Stimulated activated memory B cell treated with anti-CD40 and anti-IgM and Interleukin-4, amounts not matched to agents 10 μg/mL and 1 μg/mL and 100 μg/mL, for 72 hours (primary cell): ENCODE data around the gene COL4A4.

Experiments used
- ATAC-seq: fragments of 150-1000 bp; cut with Tn5 transposase; 2 replicates; pipeline ENCODE4 v1.10.0; 2021
- H3K27ac Mint-ChIP-seq: one replicate; pipeline ENCODE4 v1.8.0; 2022; ENCODE audit warnings: mild to moderate bottlenecking, mixed read lengths
- H3K27me3 Mint-ChIP-seq: one replicate; pipeline ENCODE4 v1.8.0; 2022; ENCODE audit warnings: mixed read lengths
- H3K36me3 Mint-ChIP-seq: one replicate; pipeline ENCODE4 v1.8.0; 2022; ENCODE audit warnings: mixed read lengths
- H3K4me1 Mint-ChIP-seq: one replicate; pipeline ENCODE4 v1.8.0; 2022; ENCODE audit warnings: mixed read lengths
- H3K4me3 Mint-ChIP-seq: one replicate; pipeline ENCODE4 v1.8.0; 2022; ENCODE audit warnings: mild to moderate bottlenecking, moderate library complexity, mixed read lengths
- H3K9me3 Mint-ChIP-seq: one replicate; pipeline ENCODE4 v1.8.0; 2022; ENCODE audit warnings: mixed read lengths

COL4A4 gene

GRCh38 chr2:227148106-227148505, 15.9 kb downstream of the COL4A4 start:
- H3K27ac Mint-ChIP-seq: no peak overlapping the region
- no peak overlapping the region for H3K4me3 Mint-ChIP-seq
- H3K9me3 Mint-ChIP-seq: peaks cover 3% of the 10 kb centered on the region
- H3K36me3 Mint-ChIP-seq: peaks cover 25% of the 10 kb centered on the region
- ATAC-seq: no peak
- peaks cover 12% of the 10 kb centered on the region for H3K4me1 Mint-ChIP-seq
- H3K27me3 Mint-ChIP-seq: no peaks in the 10 kb centered on the region

GRCh38 chr2:227147023-227147422, 17.0 kb downstream of the COL4A4 start:
- no peaks in the 10 kb centered on the region for H3K27me3 Mint-ChIP-seq
- no peak overlapping the region for H3K4me3 Mint-ChIP-seq
- H3K27ac Mint-ChIP-seq: no peak overlapping the region
- peaks cover 3% of the 10 kb centered on the region for H3K9me3 Mint-ChIP-seq
- peaks cover 2% of the 10 kb centered on the region for H3K4me1 Mint-ChIP-seq
- peaks cover 25% of the 10 kb centered on the region for H3K36me3 Mint-ChIP-seq
- ATAC-seq: no peak

- ATAC-seq: no peak
- Mint-ChIP-seq H3K27me3 (no peaks in the 10 kb centered on the region), H3K27ac (no peak overlapping the region), H3K36me3 (peaks cover 25% of the 10 kb centered on the region), H3K4me3 (no peak overlapping the region), H3K9me3 (peaks cover 3% of the 10 kb centered on the region), H3K4me1 (no peaks in the 10 kb centered on the region)
Observed at GRCh38 chr2:227146456-227146855, 17.5 kb downstream of the COL4A4 start.

- Mint-ChIP-seq H3K9me3 (no peaks in the 10 kb centered on the region), H3K27ac (no peak overlapping the region), H3K4me1 (no peaks in the 10 kb centered on the region)
Observed at GRCh38 chr2:227143895-227144294, 20.1 kb downstream of the COL4A4 start.

GRCh38 chr2:227141301-227141700, 22.7 kb downstream of the COL4A4 start:
- Mint-ChIP-seq H3K36me3 (peaks cover 31% of the 10 kb centered on the region), H3K4me3 (no peak overlapping the region), H3K9me3 (no peaks in the 10 kb centered on the region), H3K4me1 (no peaks in the 10 kb centered on the region), H3K27ac (no peak overlapping the region), H3K27me3 (no peaks in the 10 kb centered on the region)
- no peak for ATAC-seq

More at GRCh38 chr2:227143895-227144294, 20.1 kb downstream of the COL4A4 start:
- Mint-ChIP-seq H3K27me3 (no peaks in the 10 kb centered on the region), H3K36me3 (peaks cover 36% of the 10 kb centered on the region), H3K4me3 (no peak overlapping the region)
- no peak for ATAC-seq

GRCh38 chr2:227134591-227134990, 29.4 kb downstream of the COL4A4 start:
- Mint-ChIP-seq H3K4me3 (no peak overlapping the region), H3K27me3 (no peaks in the 10 kb centered on the region)

GRCh38 chr2:227132986-227133385, 31.0 kb downstream of the COL4A4 start:
- Mint-ChIP-seq H3K9me3 (no peaks in the 10 kb centered on the region), H3K4me1 (no peaks in the 10 kb centered on the region), H3K27me3 (no peaks in the 10 kb centered on the region), H3K4me3 (no peak overlapping the region), H3K27ac (no peak overlapping the region), H3K36me3 (peaks cover 10% of the 10 kb centered on the region)
- ATAC-seq: no peak

More at GRCh38 chr2:227134591-227134990, 29.4 kb downstream of the COL4A4 start:
- peaks cover 9% of the 10 kb centered on the region for H3K36me3 Mint-ChIP-seq
- ATAC-seq: no peak
- H3K27ac Mint-ChIP-seq: no peak overlapping the region
- H3K4me1 Mint-ChIP-seq: no peaks in the 10 kb centered on the region
- no peaks in the 10 kb centered on the region for H3K9me3 Mint-ChIP-seq

GRCh38 chr2:227130636-227131035, 33.4 kb downstream of the COL4A4 start:
- peaks cover 10% of the 10 kb centered on the region for H3K36me3 Mint-ChIP-seq
- no peak for ATAC-seq
- no peak overlapping the region for H3K27ac Mint-ChIP-seq
- no peaks in the 10 kb centered on the region for H3K4me1 Mint-ChIP-seq
- no peak overlapping the region for H3K4me3 Mint-ChIP-seq
- no peaks in the 10 kb centered on the region for H3K27me3 Mint-ChIP-seq
- no peaks in the 10 kb centered on the region for H3K9me3 Mint-ChIP-seq

GRCh38 chr2:227127201-227127600, 36.8 kb downstream of the COL4A4 start:
- Mint-ChIP-seq H3K4me1 (no peaks in the 10 kb centered on the region), H3K27me3 (no peaks in the 10 kb centered on the region), H3K9me3 (no peaks in the 10 kb centered on the region), H3K36me3 (peaks cover 16% of the 10 kb centered on the region), H3K4me3 (no peak overlapping the region), H3K27ac (no peak overlapping the region)
- no peak for ATAC-seq

GRCh38 chr2:227125506-227125905, 38.5 kb downstream of the COL4A4 start:
- Mint-ChIP-seq H3K36me3 (peaks cover 16% of the 10 kb centered on the region), H3K4me3 (no peak overlapping the region), H3K9me3 (no peaks in the 10 kb centered on the region), H3K27ac (no peak overlapping the region), H3K27me3 (no peaks in the 10 kb centered on the region), H3K4me1 (no peaks in the 10 kb centered on the region)
- ATAC-seq: no peak

- Mint-ChIP-seq H3K9me3 (no peaks in the 10 kb centered on the region), H3K4me1 (no peaks in the 10 kb centered on the region), H3K27ac (no peak overlapping the region), H3K36me3 (peaks cover 16% of the 10 kb centered on the region), H3K27me3 (no peaks in the 10 kb centered on the region), H3K4me3 (no peak overlapping the region)
- no peak for ATAC-seq
Observed at GRCh38 chr2:227124811-227125210, 39.2 kb downstream of the COL4A4 start.

- no peak overlapping the region for H3K4me3 Mint-ChIP-seq
- H3K27ac Mint-ChIP-seq: no peak overlapping the region
- no peaks in the 10 kb centered on the region for H3K27me3 Mint-ChIP-seq
- no peaks in the 10 kb centered on the region for H3K4me1 Mint-ChIP-seq
- H3K36me3 Mint-ChIP-seq: peaks cover 12% of the 10 kb centered on the region
- ATAC-seq: no peak
- H3K9me3 Mint-ChIP-seq: no peaks in the 10 kb centered on the region
Observed at GRCh38 chr2:227123697-227124096, 40.3 kb downstream of the COL4A4 start.

- Mint-ChIP-seq H3K9me3 (no peaks in the 10 kb centered on the region), H3K27me3 (no peaks in the 10 kb centered on the region), H3K4me1 (no peaks in the 10 kb centered on the region), H3K27ac (no peak overlapping the region), H3K4me3 (no peak overlapping the region), H3K36me3 (peaks cover 33% of the 10 kb centered on the region)
- ATAC-seq: no peak
Observed at GRCh38 chr2:227118353-227118752, 45.7 kb downstream of the COL4A4 start.

GRCh38 chr2:227117852-227118251, 46.2 kb downstream of the COL4A4 start:
- Mint-ChIP-seq H3K4me3 (no peak overlapping the region), H3K27me3 (no peaks in the 10 kb centered on the region), H3K9me3 (no peaks in the 10 kb centered on the region), H3K27ac (no peak overlapping the region), H3K4me1 (no peaks in the 10 kb centered on the region), H3K36me3 (peaks cover 33% of the 10 kb centered on the region)
- ATAC-seq: no peak

GRCh38 chr2:227117027-227117426, 47.0 kb downstream of the COL4A4 start:
- H3K27ac Mint-ChIP-seq: no peak overlapping the region
- H3K4me1 Mint-ChIP-seq: no peaks in the 10 kb centered on the region
- no peak overlapping the region for H3K4me3 Mint-ChIP-seq
- no peak for ATAC-seq
- H3K9me3 Mint-ChIP-seq: no peaks in the 10 kb centered on the region
- peaks cover 39% of the 10 kb centered on the region for H3K36me3 Mint-ChIP-seq
- no peaks in the 10 kb centered on the region for H3K27me3 Mint-ChIP-seq

- Mint-ChIP-seq H3K4me3 (no peak overlapping the region), H3K9me3 (no peaks in the 10 kb centered on the region), H3K36me3 (peaks cover 45% of the 10 kb centered on the region), H3K4me1 (no peaks in the 10 kb centered on the region), H3K27ac (no peak overlapping the region), H3K27me3 (no peaks in the 10 kb centered on the region)
- ATAC-seq: no peak
Observed at GRCh38 chr2:227115761-227116160, 48.2 kb downstream of the COL4A4 start.
